Mammary epithelial cell (primary cell): Measurements from ENCODE around the gene CEP128.

ENCODE experiments used
- EZH2 ChIP-seq: IDR thresholded peaks from 2 replicates; pipeline ENCODE4 v1.6.1; 2012; ENCODE audit warnings: low read length, inconsistent platforms, borderline replicate concordance
- TF ChIP-seq, protein P1 (sequence below), 2 donors: IDR thresholded peaks in 1 of 2; conservative IDR thresholded peaks in 1 of 2; 2 replicates each; pipeline ENCODE4 v1.5.1; 2011 to 2012; ENCODE audit warnings: inconsistent platforms in 2 of 2, low read length in 2 of 2, mild to moderate bottlenecking in 2 of 2, control low read depth in 1 of 2, low read depth in 1 of 2; ENCODE audit not compliant: insufficient read depth in 1 of 2; ENCODE audit errors: extremely low read depth in 1 of 2

DNA sequence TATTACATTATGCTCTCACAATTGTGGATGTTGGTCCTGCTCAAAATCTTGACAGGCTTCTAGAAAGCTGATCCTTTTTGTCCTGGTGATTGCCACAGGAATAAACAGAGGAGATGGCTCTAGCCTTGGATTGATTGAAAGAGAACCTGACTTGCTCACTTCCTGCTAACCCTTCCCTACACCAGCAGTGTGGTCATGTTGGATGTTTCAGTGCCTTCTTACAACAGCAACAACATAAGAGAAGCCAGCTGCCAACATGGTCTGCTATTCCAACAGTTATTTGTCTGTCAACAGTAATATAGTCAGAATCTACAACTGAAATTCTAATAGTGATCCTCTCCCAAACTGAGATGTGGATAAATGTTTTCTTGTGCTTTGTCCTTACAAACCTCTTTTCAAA lies 418.6 kb downstream of the CEP128 start:
- TF ChIP-seq, protein P1, sequence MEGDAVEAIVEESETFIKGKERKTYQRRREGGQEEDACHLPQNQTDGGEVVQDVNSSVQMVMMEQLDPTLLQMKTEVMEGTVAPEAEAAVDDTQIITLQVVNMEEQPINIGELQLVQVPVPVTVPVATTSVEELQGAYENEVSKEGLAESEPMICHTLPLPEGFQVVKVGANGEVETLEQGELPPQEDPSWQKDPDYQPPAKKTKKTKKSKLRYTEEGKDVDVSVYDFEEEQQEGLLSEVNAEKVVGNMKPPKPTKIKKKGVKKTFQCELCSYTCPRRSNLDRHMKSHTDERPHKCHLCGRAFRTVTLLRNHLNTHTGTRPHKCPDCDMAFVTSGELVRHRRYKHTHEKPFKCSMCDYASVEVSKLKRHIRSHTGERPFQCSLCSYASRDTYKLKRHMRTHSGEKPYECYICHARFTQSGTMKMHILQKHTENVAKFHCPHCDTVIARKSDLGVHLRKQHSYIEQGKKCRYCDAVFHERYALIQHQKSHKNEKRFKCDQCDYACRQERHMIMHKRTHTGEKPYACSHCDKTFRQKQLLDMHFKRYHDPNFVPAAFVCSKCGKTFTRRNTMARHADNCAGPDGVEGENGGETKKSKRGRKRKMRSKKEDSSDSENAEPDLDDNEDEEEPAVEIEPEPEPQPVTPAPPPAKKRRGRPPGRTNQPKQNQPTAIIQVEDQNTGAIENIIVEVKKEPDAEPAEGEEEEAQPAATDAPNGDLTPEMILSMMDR (conservative IDR thresholded peaks at IDR 0.05 in 1 of 2, IDR thresholded peaks at IDR 0.05 in 1 of 2; ENCODE audit: extremely low read depth in 1 of 2, insufficient read depth in 1 of 2, low read depth in 1 of 2, low read length in 2 of 2), result no peak
- no peak for TF ChIP-seq EZH2
